HCT116 (cell line): Measurements from ENCODE around the gene HAUS1. TPM values are rescaled to one million over a fixed set of nuclear protein-coding genes. Genes with fewer than 3 reads are reported as not detected.

Experiments
- ATAC-seq: fragments of 200-7000 bp; cut with Tn5 transposase; 2 replicates; pipeline ENCODE4 v1.9.1; 2020; ENCODE audit warnings: mild to moderate bottlenecking, moderate library complexity
- Bru-seq: library from RNA; stranded (reverse); fragments of 400-500 nt; gene quantifications from one replicate; lab custom pipeline; 2021; lab: Mats Ljungman, UMichigan
- BruChase-seq, 2 experiments: library from RNA; stranded (reverse); fragments of 400-500 nt; gene quantifications; one replicate each; lab custom pipeline; 2021; lab: Mats Ljungman, UMichigan
- BruUV-seq: library from RNA; stranded (reverse); fragments of 400-500 nt; replicated peaks from 2 replicates; lab custom pipeline; 2021; lab: Mats Ljungman, UMichigan
- CTCF ChIA-PET: fragments of 300-600 bp; sonication (Branson Sonifier 250); formaldehyde crosslinking; loops from one replicate; lab custom pipeline; 2021; ENCODE audit warnings: antibody characterized with exemption; lab: Charles Lee
- POLR2A ChIA-PET: fragments of 300-600, 350-600 bp; sonication (Branson Sonifier 250); formaldehyde crosslinking; loops from one replicate; lab custom pipeline; 2021; ENCODE audit warnings: antibody characterized with exemption; lab: Charles Lee
- RAD21 ChIA-PET, 2 experiments: fragments of 300-600 bp; sonication (Branson Sonifier 250); formaldehyde crosslinking; loops; one replicate each; lab custom pipeline; 2023; ENCODE audit warnings: low total read pairs in 2 of 2; ENCODE audit not compliant: uncharacterized antibody in 2 of 2, unreplicated experiment in 2 of 2, low non-redundant PET in 1 of 2; lab: Charles Lee
- DNase-seq: peaks from one replicate; pipeline ENCODE4 v3.0.0-alpha.2; 2010; ENCODE audit warnings: low read depth, low spot score
- H2AFZ ChIP-seq: fragments of 200-600 bp; shearing (Covaris generic), sonication (generic); 2 replicates; pipeline ENCODE4 v1.6.1; 2017; ENCODE audit warnings: low read depth, mixed run types, mixed read lengths, antibody characterized with exemption, low read length; ENCODE audit not compliant: poor library complexity, severe bottlenecking
- H3K27ac ChIP-seq: 2 replicates; pipeline ENCODE4 v1.5.1; 2012; ENCODE audit warnings: low read depth, low read length
- H3K27me3 ChIP-seq: fragments of 200-600 bp; sonication (generic); 2 replicates; pipeline ENCODE4 v1.6.1; 2016; ENCODE audit warnings: mixed run types, low read length, mixed read lengths; ENCODE audit not compliant: insufficient read depth
- H3K36me3 ChIP-seq, 2 experiments: fragments of 200-500 bp in 1 of 2; fragments of 200-600 bp in 1 of 2; sonication (Bioruptor generic) in 1 of 2; sonication (generic) in 1 of 2; 2 replicates each; pipeline versions ENCODE4 v1.5.1 to v1.6.1; 2014 to 2016; ENCODE audit warnings: low read length in 2 of 2, inconsistent platforms in 1 of 2, mixed read lengths in 1 of 2, mixed run types in 1 of 2; ENCODE audit not compliant: insufficient read depth in 2 of 2, control insufficient read depth in 1 of 2
- H3K4me1 ChIP-seq, 2 experiments: fragments of 200-600 bp in 1 of 2; sonication (generic) in 1 of 2; 2 replicates each; pipeline versions ENCODE4 v1.5.1 to v1.6.1; 2012 to 2017; ENCODE audit warnings: low read length in 2 of 2, inconsistent platforms in 1 of 2, mild to moderate bottlenecking in 1 of 2, mixed read lengths in 1 of 2, mixed run types in 1 of 2, moderate library complexity in 1 of 2; ENCODE audit not compliant: insufficient read depth in 2 of 2, control insufficient read depth in 1 of 2
- H3K4me2 ChIP-seq: fragments of 200-600 bp; sonication (generic); 2 replicates; pipeline ENCODE4 v1.6.1; 2017; ENCODE audit warnings: mixed run types, low read length, mixed read lengths
- H3K4me3 ChIP-seq, 2 experiments: fragments of 200-600 bp in 1 of 2; sonication (generic) in 1 of 2; replicated peaks in 1 of 2; 2 replicates each; pipeline ENCODE4 v1.5.1; 2011 to 2016; ENCODE audit warnings: low read length in 2 of 2, control low read depth in 1 of 2, low read depth in 1 of 2, mild to moderate bottlenecking in 1 of 2, mixed read lengths in 1 of 2, mixed run types in 1 of 2
- H3K79me2 ChIP-seq: fragments of 200-600 bp; sonication (generic); 2 replicates; pipeline ENCODE4 v1.6.1; 2017; ENCODE audit warnings: mild to moderate bottlenecking, mixed run types, low read length, moderate library complexity, mixed read lengths; ENCODE audit not compliant: insufficient read depth
- H3K9ac ChIP-seq: fragments of 200-600 bp; sonication (generic); 2 replicates; pipeline ENCODE4 v1.6.1; 2016; ENCODE audit warnings: low read length, mixed read lengths
- H3K9me2 ChIP-seq: fragments of 200-600 bp; sonication (generic), shearing (Covaris generic); 2 replicates; pipeline ENCODE4 v1.6.1; 2017; ENCODE audit warnings: mixed run types, mild to moderate bottlenecking, moderate library complexity; ENCODE audit not compliant: insufficient read depth
- H3K9me3 ChIP-seq, 2 experiments: fragments of 200-500 bp in 1 of 2; fragments of 200-600 bp in 1 of 2; sonication (Bioruptor generic) in 1 of 2; sonication (generic) in 1 of 2; 2 replicates each; pipeline ENCODE4 v1.6.1; 2014 to 2017; ENCODE audit warnings: low read length in 2 of 2, mixed read lengths in 2 of 2, inconsistent platforms in 1 of 2, low read depth in 1 of 2, mild to moderate bottlenecking in 1 of 2, mixed run types in 1 of 2, moderate library complexity in 1 of 2; ENCODE audit not compliant: control insufficient read depth in 1 of 2, insufficient read depth in 1 of 2
- H4K20me1 ChIP-seq: fragments of 200-600 bp; sonication (generic), shearing (Covaris generic); 2 replicates; pipeline ENCODE4 v1.6.1; 2017; ENCODE audit warnings: mixed run types, mild to moderate bottlenecking, moderate library complexity; ENCODE audit not compliant: insufficient read depth
- ELF1 ChIP-seq: IDR thresholded peaks from 2 replicates; pipeline ENCODE4 v1.6.1; 2012; ENCODE audit warnings: low read depth, borderline replicate concordance
- POLR2A ChIP-seq: IDR thresholded peaks from 2 replicates; pipeline ENCODE4 v1.7.0; 2011; ENCODE audit warnings: borderline replicate concordance; ENCODE audit not compliant: insufficient read depth, insufficient read length; ENCODE audit errors: extremely low read depth
- POLR2AphosphoS5 ChIP-seq: IDR thresholded peaks from 2 replicates; pipeline ENCODE4 v1.6.1; 2011; ENCODE audit warnings: mild to moderate bottlenecking, low read depth, low read length, moderate library complexity
- SIN3A ChIP-seq: IDR thresholded peaks from 2 replicates; pipeline ENCODE4 v1.6.1; 2012; ENCODE audit warnings: low read depth
- SP1 ChIP-seq: IDR thresholded peaks from 2 replicates; pipeline ENCODE4 v1.6.1; 2012; ENCODE audit warnings: low read depth
- TCF7L2 ChIP-seq: IDR thresholded peaks from 2 replicates; pipeline ENCODE4 v1.7.0; 2011; ENCODE audit warnings: borderline replicate concordance, inconsistent platforms; ENCODE audit not compliant: insufficient read depth, insufficient read length; ENCODE audit errors: extremely low read depth
- YY1 ChIP-seq: IDR thresholded peaks from 2 replicates; pipeline ENCODE4 v1.6.1; 2011; ENCODE audit warnings: low read length, low read depth, moderate library complexity, mild to moderate bottlenecking; ENCODE audit not compliant: insufficient replicate concordance; ENCODE audit errors: extremely low read depth
- ZFX ChIP-seq: fragments of 450-650 bp; IDR thresholded peaks from 2 replicates; pipeline ENCODE4 v1.6.1; 2017
- intact Hi-C: fragments of 100-400 bp; cut with micrococcal nuclease; formaldehyde crosslinking; loops from 2 replicates; pipeline ENCODE4 v1.10.0; 2022
- long read RNA-seq: library from polyadenylated mRNA; unstranded; transcript quantifications from one replicate; pipeline ENCODE4 v2.0.0, GENCODE V29; 2021; ENCODE audit not compliant: unreplicated experiment
- polyA plus RNA-seq: library from polyadenylated mRNA; unstranded; fragments of >200 nt; gene quantifications from 2 replicates; pipeline ENCODE4 v1.2.1, GENCODE V29; 2012; ENCODE audit warnings: missing spikeins
- total RNA-seq: library from RNA; stranded (reverse); gene quantifications from one replicate; pipeline ENCODE4 v1.2.1, GENCODE V29; 2021; ENCODE audit not compliant: unreplicated experiment
- TF ChIP-seq, protein P1 (sequence below): IDR thresholded peaks from 2 replicates; pipeline ENCODE4 v1.6.1; 2012
- TF ChIP-seq, protein P2 (sequence below): IDR thresholded peaks from 2 replicates; pipeline ENCODE4 v1.6.1; 2011; ENCODE audit warnings: mild to moderate bottlenecking, low read length, moderate library complexity; ENCODE audit not compliant: insufficient replicate concordance; ENCODE audit errors: extremely low read depth

HAUS1 gene, protein sequence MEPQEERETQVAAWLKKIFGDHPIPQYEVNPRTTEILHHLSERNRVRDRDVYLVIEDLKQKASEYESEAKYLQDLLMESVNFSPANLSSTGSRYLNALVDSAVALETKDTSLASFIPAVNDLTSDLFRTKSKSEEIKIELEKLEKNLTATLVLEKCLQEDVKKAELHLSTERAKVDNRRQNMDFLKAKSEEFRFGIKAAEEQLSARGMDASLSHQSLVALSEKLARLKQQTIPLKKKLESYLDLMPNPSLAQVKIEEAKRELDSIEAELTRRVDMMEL
- 46.2 TPM for total RNA-seq
- 23.8 and 39.9 TPM in 2 replicates for polyA plus RNA-seq
- percentile 64 among the genes with signal in this experiment for Bru-seq, nascent RNA
- BruChase-seq, experiment 1, labeled RNA remaining after a 6-hour chase, result percentile 66 among the genes with signal in this experiment
- percentile 64 among the genes with signal in this experiment for BruChase-seq, experiment 2, labeled RNA remaining after a 2-hour chase
- long read RNA-seq, transcript HAUS1-201 (9 exons, 1,125 nt), result major isoform, 33 of 54 reads
- long read RNA-seq, partial matches to known transcripts, result 11 of 54 reads
- long read RNA-seq, other reads (novel, unspliced or antisense), result 8 of 54 reads

DNA sequence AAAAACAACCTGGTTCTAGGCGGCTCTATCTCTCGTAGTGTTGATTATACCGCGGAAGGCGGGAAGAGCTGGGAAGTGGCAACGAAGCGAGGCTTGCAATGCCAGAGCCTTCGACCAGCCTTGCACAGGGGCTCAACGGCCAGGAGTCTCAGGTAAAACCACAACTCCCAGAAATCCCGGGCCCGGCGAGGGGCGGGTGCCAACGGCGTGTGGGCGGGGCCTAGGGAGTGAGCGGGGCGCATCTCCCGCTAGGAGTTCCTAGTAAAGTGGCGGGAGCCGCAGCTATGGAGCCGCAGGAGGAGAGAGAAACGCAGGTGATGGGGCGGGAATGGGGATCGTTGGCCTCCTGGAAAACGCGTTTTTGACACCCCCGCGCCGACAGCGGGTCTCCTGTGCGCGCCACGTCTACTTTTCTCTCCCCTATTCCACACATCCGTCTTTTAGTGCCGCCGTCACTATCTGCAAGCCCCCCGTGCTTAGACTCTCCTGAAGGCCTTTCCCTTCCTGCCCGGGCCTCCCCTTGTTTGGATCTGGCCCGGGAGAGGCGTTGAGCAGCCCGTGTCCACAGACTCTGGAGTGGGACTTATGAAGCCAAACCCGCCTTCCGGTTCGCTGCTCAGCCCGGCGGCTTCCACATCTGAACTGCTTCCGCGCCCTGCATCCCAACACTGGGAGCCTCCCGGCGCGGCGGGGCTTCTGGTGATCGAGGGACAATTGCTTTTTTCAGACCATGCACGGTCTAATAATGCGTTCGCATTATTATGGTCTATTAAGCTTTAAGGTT is at the start of gene HAUS1:
TSS of gene HAUS1 (plus strand) at position 258 of the 784 bp plus-strand sequence. CDS start at position 285, 27 bp downstream.
- Histone ChIP-seq H3K9ac (peak within 1 kb of the TSS; percentile 86), H3K4me1 (peaks cover 3 to 13% of the 10 kb centered on the region in 2 experiments; a peak in 2 of 4 replicates), H3K27me3 (no peaks in the 10 kb centered on the region), H3K9me3 (no peaks in the 10 kb centered on the region), H3K79me2 (peaks cover 20% of the 10 kb centered on the region), H2AFZ (peak within 1 kb of the TSS; percentile 32), H3K4me2 (peak within 1 kb of the TSS; percentile 67), H3K9me2 (no peaks in the 10 kb centered on the region), H3K27ac (peak within 1 kb of the TSS; percentile 79), H4K20me1 (no peaks in the 10 kb centered on the region), H3K4me3 (peak within 1 kb of the TSS; percentile 85 to 89), H3K36me3 (peaks cover 2 to 7% of the 10 kb centered on the region in 2 experiments)
- intact Hi-C loops, result no loop called here
- peak; percentile 75 for DNase-seq
- ChIA-PET POLR2A (no interaction called here), RAD21 (no interaction called here), CTCF (interaction anchor here (0.8 kb wide), 1 partner anchor 554 kb away, joined by 3 read pairs; no protein-coding TSS in a partner anchor)
- ATAC-seq, result peak; percentile 99
- TSS peak; percentile 67 for BruUV-seq
- TF ChIP-seq POLR2A, result peak; percentile 66
- 0 out of 2 replicates have a peak, but pooled peaks have one; percentile 20 for TF ChIP-seq ELF1
- peak; percentile 21; the same call in 1 of the 2 replicates for TF ChIP-seq SIN3A
- TF ChIP-seq TCF7L2, result no peak
- peak; percentile 64 for TF ChIP-seq SP1
- TF ChIP-seq, protein P1, sequence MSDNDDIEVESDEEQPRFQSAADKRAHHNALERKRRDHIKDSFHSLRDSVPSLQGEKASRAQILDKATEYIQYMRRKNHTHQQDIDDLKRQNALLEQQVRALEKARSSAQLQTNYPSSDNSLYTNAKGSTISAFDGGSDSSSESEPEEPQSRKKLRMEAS, result peak; percentile 67
- TF ChIP-seq YY1, result peak; percentile 62
- TF ChIP-seq, protein P2, sequence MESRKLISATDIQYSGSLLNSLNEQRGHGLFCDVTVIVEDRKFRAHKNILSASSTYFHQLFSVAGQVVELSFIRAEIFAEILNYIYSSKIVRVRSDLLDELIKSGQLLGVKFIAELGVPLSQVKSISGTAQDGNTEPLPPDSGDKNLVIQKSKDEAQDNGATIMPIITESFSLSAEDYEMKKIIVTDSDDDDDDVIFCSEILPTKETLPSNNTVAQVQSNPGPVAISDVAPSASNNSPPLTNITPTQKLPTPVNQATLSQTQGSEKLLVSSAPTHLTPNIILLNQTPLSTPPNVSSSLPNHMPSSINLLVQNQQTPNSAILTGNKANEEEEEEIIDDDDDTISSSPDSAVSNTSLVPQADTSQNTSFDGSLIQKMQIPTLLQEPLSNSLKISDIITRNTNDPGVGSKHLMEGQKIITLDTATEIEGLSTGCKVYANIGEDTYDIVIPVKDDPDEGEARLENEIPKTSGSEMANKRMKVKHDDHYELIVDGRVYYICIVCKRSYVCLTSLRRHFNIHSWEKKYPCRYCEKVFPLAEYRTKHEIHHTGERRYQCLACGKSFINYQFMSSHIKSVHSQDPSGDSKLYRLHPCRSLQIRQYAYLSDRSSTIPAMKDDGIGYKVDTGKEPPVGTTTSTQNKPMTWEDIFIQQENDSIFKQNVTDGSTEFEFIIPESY, result no peak
- peak; percentile 87 for TF ChIP-seq POLR2AphosphoS5
- peak; percentile 89 for TF ChIP-seq ZFX
